Measurements from ENCODE around the gene ERBB3.
"Not testable (repeated sequence)": the region's sequence is repeated elsewhere in the genome, so short reads cannot be mapped to it uniquely, and the experiment has no call there.

ERBB3 gene

DNA sequence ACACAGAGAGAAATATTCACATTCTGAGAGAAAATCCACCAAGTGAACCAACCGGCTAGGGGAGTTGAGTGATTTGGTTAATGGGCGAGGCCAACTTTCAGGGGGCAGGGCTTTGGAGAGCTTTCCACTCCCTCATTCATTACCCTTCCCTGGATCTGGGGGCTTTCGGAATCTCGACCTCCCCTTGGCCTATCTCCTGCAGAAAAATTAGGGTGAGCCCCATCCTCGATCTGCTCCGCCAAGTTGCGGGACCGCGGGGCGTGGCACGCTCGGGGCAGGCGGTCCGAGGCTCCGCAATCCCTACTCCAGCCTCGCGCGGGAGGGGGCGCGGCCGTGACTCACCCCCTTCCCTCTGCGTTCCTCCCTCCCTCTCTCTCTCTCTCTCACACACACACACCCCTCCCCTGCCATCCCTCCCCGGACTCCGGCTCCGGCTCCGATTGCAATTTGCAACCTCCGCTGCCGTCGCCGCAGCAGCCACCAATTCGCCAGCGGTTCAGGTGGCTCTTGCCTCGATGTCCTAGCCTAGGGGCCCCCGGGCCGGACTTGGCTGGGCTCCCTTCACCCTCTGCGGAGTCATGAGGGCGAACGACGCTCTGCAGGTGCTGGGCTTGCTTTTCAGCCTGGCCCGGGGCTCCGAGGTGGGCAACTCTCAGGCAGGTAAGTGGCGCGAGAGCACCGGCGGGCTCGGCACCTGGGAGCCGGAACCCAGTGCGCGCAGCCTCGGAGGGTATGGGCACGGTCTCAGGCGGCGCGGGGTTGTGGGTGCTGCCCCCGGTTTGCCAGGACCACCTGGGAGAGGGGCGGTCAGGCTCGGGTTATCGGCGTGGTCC lies at the start of gene ERBB3:
ERBB3 (plus strand) TSS at position 443 of the 833 bp plus-strand sequence; CDS start at position 579, 136 bp downstream.
- DNase-seq = peak; percentile 24

DNA sequence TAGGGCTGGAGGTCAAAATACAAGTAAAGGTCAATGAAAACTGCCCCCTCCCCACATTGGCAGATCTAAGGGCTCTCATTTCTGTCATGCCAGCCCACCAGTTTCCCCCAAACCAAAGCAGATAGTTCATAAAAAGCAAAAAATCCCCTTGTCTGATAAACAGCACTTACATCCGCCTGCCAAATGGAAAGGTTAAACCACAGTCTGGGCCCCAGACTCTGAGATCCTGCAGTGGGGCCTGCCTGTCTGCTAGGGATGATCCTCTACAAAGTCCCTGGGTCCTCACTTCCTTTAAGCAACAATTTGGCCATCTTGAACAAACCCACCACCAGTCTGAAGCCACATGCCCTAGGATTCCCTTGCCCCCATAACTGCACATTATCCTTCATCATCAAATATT lies 48.0 kb upstream of the ERBB3 start:
- no peak for DNase-seq

DNA sequence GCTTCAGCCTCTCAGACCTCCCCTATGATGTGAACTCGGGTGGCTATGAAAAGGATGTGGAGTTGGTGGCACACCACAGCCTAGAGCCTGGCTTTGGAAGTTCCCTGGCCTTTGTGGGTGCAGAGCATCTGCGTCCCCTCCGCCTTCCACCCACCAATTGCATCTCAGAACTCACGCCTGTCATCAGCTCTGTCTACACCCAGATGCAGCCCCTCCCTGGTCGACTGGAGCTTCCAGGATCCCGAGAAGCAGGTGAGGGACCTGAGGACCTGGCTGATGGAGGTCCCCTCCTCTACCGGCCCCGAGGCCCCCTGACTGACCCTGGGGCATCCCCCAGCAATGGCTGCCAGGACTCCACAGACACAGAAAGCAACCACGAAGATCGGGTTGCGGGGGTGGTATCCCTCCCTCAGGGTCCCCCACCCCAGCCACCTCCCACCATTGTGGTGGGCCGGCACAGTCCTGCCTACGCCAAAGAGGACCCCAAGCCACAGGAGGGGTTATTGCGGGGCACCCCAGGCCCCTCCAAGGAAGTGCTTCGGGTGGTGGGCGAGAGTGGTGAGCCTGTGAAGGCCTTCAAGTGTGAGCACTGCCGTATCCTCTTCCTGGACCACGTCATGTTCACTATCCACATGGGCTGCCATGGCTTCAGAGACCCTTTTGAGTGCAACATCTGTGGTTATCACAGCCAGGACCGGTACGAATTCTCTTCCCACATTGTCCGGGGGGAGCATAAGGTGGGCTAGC lies 45.2 kb upstream of the ERBB3 start:
- no peak for DNase-seq

DNA sequence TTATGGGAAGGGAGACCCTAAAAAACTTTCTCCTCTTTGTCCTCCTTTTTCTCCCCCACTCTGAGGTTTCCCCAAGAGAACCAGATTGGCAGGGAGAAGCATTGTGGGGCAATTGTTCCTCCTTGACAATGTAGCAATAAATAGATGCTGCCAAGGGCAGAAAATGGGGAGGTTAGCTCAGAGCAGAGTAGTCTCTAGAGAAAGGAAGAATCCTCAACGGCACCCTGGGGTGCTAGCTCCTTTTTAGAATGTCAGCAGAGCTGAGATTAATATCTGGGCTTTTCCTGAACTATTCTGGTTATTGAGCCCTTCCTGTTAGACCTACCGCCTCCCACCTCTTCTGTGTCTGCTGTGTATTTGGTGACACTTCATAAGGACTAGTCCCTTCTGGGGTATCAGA lies 42.8 kb upstream of the ERBB3 start:
- no peak for DNase-seq

DNA sequence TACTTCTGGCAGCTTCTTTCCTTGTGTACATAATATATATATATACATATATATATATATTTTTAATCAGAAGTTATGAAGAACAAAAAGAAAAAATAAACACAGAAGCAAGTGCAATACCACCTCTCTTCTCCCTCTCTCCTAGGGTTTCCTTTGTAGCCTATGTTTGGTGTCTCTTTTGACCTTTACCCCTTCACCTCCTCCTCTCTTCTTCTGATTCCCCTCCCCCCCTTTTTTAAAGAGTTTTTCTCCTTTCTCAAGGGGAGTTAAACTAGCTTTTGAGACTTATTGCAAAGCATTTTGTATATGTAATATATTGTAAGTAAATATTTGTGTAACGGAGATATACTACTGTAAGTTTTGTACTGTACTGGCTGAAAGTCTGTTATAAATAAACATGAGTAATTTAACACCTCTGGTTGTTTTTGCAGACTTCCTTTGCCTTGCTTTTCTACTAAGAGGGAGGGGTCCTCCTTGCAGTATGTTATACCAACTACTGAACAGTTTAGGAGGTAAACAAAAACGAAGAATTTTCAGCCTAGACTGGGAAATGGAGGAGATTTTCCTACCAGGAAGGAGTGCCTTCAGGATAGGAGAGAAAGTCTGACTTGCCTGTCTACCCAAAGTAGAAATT lies 41.8 kb upstream of the ERBB3 start:
- no peak for DNase-seq

DNA sequence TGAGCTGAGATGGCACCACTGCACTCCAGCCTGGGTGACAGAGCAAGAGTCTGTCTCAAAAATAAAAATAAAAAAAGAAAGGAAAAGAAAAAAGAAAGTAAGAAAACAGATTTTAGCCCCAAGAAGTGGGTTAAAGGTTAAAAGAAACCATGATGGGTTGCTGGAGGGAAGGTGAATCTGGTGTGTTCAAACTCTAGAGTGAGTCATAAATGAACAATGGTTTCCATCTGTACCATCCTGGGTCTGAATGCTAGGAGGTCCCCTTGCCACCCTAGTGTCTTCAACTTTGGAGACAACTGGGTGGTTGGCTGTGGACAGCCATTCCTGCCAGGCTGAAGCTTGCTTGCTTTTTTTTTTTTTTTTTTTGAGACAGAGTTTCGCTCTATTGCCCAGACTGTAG lies 39.8 kb upstream of the ERBB3 start:
- no peak for DNase-seq

DNA sequence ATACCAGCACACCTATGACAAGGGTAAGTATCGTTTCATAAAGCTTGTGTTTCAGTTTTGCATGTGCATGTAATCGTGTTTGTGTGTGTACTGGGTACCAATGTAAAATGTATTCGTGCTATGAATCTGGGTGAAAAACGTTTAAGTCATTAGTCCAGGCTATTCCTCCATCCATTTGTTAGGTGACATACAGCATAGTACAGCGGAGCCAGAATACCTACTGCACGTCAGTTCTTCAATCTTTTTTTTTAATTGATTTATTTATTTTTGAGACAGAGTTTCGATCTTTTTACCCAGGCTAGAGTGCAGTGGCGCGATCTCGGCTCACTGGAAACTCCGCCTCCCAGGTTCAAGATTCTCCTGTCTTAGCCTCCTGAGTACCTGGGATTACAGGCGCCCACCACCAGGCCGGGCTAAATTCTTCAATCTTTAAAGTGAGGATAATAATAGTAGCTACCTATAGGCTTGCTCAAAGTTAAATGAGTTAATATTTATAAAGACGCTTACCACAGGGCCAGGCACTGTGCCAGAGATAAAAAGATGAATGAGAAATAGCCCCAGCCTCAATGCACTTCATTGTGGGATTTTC lies 38.9 kb upstream of the ERBB3 start:
- DNase-seq = no peak

DNA sequence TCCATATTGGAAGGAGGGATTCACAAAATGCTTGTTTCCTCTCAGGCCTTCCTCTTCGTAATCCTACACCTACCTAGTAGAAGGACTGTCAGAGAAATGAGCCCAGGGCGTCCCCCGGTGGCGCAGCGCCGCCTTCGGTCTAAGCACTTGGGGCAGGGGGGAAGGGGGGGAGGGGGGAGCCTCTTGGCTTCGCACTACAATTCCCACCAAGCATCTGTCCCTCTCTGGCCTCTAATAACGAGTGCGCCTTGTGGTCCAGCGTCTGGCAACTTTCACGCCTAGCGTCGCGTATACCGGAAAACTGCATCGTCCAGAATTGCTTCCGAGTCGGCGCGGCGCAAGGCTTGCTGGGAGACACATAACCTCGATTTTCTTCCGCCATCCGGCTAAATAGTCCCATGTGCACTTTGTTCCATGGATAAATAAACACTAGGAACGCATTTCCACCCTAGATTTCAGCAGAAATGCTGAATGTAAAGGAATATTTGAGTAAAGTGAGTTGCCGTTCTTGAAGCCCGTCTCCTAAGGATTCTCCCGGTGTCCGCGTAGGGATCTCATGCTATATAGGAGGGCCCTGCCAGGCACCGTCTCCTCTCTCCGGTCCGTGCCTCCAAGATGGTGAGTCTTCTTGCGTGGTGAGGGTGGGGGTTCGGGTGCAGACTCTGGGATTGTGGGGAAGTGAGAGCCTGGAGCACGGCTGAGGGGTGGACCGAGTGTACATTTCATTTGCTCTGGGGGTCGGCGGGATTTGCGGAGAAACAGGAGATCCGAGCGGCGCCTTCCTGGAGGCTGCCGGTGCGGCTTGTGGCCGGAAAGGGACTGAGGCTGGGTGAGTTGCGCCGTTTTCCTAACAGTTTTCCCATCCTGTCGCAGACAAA lies 38.2 kb upstream of the ERBB3 start, which contains the start of gene RPS26:
RPS26 (plus strand) TSS at position 367 of the 878 bp plus-strand sequence; CDS start at position 616, 249 bp downstream.
- DNase-seq = peak; percentile 98

DNA sequence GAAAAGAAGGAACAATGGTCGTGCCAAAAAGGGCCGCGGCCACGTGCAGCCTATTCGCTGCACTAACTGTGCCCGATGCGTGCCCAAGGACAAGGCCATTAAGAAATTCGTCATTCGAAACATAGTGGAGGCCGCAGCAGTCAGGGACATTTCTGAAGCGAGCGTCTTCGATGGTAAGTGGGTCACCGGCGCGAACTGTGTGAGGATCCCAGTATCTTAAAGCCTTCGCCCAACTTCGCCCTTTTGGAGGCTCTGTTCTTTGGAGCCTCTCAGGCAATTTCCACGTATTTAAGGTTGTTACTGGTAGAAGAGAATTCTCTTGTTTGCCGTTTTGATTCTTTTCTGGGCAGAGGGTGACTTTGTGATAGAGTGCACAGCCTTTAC lies 37.5 kb upstream of the ERBB3 start:
- DNase-seq = not testable (repeated sequence)

DNA sequence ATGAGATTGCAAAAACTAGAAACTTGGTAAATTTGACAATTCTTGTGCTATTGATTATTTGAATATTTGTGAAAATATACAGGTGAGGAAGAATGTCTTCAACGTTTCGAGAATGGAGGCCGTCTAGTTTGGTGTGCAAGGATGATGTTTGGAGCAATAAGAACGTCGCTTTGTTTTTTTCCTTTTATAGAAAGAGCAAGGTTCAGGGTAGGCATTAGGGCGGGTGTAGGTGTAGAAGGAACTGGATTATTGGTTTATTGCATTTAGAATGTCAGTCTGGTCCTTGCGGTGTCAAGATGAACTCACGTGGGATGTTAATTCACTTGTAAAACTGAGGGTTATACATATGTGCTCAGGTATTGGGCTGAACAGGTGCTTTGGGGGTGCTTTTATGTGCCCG lies 37.1 kb upstream of the ERBB3 start:
- no peak for DNase-seq

DNA sequence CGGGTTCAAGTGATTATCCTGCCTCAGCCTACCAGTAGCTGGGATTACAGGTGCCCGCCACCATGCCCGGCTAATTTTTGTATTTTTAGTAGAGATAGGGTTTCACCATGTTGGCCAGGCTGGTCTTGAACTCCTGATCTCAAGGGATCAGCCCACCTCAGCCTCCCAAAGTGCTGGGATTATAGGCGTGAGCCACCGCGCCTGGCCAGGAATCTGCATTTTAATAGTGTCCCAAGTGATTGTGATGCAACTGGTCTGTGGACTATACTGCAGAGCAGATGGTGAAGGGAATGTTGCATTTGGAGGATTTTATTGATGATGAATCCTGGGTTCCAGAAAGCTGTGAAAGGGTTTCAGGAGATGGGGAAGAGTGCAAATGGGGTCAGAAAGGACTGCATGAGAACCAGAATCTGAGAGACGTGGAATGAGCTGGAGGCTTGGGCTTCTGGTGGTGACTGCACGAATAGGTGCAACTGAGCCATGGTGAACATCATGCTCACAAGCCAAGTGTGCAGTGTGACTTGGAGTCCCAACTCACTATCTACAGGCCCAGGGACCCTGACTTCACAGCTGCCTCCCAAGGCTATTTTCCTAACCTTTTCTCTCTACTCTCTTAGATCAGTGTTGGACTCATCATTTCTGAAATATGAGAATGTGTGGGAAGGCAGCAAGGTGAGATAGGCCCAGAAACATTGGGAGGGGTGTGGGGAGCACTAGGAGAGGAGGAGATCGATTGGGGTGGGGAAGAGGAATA lies 33.8 kb upstream of the ERBB3 start:
- no peak for DNase-seq

DNA sequence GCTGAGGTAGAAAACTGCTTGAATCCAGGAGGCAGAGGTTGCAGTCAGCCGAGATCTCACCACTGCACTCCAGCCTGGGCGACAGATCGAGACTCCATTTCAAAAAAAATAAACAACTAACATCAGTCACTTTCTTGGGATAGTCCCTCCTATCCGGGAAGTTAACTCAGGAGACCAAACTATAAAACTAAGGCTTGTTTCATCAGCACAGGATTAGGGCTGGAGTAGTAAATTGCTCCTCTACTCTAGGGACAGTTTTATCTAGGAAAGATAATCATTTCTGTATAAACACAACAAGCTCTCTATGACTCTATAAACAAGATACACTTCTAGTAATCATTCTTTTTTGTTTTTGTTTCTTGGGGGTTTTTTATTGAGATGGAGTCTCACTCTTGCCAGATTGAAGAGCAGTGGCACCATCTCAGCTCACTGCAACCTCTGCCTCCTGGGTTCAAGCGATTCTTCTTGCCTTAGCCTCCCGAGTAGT lies 26.5 kb upstream of the ERBB3 start:
- DNase-seq = no peak

DNA sequence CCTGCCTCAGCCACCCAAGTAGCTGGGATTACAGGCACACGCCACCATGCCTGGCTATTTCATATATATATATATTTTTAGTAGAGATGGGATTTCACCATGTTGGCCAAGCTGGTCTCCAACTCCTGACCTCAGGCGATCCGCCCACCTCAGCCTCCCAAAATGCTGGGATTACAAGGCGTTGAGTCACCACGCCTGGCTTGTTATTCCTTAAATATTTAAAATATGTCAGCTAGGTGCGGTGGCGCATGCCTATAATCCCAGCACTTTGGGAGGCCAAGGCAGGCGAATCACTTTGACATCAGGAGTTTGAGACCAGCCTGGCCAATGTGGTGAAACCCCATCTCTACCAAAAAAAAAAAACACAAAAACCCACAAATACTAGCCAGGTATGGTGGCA lies 20.0 kb upstream of the ERBB3 start:
- DNase-seq = not testable (repeated sequence)

DNA sequence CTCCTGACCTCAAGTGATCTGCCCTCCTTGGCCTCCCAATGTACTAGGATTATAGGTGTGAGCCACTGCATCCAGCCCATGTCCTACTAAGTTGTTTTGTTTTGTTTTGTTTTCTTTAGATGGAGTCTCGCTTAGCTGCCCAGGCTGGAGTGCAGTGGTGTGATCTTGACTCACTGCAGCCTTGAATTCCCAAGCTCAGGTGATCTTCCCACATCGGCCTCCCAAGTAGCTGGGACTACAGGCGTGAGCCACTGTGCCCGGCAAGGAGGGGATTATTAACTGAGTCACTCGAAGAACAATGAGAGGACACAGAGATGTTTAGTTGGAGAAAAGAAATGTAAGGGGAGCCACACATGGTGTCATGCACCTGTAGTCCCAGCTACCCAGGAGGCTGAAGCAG lies 18.0 kb upstream of the ERBB3 start:
- no peak for DNase-seq

DNA sequence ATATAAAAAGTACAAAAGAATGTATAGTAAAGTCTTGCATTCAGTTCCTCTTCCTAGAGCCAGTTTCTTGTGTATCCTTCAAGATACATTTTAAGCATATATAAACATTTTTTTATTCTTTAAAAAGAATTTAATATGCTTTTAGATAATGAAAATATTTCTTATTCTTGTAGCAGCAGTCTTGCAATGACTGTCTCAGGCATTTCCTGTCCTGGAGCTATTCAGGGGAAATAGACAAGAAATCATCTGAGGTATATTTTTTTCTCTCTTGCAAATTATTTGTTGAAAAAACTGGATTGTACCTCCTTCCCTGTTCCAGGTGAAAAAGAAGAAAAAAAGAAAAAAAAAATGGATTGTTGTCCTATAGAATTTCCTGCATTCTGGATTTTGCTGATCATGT lies 17.0 kb upstream of the ERBB3 start:
- no peak for DNase-seq

DNA sequence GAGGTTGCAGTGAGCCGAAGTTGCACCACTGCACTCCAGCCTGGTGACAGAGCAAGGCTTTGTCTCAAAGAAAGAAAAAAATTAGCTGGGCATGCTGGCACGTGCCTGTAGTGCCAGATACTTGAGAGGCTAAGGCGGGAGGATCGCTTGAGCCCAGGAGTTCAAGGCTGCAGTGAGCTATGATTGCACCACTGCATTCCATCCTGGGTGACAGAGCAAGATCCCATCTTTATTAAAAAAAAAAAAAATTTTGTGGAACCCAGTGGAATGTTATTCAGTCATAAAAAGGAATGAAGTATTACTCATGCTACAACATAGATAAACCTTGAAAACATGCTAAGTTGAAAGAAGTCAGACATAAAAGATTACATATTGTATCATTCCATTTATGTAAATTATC lies 8.3 kb upstream of the ERBB3 start:
- DNase-seq = no peak

DNA sequence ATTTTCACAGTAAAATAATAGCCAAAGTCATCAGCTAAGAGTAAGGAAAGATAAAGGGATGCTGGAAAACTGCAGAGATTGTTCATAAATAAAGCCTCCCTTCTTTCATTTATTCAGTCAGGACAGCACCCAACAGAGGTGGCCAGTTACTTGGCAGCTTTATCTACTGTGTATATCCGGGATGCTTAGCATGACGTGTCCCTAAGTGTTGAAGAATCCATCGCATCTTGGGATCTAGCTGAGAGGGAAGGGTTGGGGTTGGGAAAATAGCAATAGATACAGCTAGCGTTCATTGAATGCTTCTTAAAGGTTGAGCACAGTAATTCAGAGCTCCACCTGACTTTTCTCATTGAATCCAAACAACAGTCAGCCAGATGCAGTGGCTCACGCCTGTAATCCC lies 5.6 kb upstream of the ERBB3 start:
- no peak for DNase-seq

DNA sequence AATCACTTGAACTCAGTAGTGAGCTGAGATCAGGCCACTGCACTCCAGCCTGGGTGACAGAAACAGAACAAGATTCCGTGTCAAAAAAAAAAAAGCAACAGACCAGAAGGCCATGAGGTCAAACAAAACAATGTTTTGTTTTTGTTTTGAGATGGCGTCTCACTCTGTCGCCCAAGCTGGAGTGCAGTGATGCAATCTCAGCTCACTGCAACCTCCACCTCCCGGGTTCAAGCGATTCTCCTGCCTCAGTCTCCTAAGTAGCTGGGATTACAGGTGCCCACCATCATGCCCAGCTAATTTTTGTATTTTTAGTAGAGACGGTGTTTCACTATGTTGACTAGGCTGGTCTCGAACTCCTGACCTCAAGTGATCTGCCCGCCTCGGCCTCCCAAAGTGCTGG lies 2.0 kb upstream of the ERBB3 start:
- DNase-seq = not testable (repeated sequence)

DNA sequence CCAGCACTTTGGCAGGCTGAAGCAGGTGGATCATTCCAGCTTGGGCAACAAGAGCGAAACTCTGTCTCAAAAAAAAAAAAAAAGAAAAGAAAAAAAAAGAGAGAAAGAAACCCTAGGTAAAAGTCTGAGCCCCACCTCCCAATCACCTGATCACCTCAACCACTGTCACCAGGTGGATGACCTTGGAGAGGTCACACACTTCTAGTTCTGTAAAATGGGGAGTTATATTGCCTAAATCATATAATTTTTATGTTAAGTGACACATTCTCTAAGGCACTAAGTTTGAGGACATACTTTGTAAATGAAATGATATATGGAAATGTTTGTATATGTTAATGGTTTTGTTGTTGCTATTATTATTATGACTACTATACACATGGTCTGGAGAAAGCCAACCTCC lies 1.5 kb upstream of the ERBB3 start:
- no peak for DNase-seq

DNA sequence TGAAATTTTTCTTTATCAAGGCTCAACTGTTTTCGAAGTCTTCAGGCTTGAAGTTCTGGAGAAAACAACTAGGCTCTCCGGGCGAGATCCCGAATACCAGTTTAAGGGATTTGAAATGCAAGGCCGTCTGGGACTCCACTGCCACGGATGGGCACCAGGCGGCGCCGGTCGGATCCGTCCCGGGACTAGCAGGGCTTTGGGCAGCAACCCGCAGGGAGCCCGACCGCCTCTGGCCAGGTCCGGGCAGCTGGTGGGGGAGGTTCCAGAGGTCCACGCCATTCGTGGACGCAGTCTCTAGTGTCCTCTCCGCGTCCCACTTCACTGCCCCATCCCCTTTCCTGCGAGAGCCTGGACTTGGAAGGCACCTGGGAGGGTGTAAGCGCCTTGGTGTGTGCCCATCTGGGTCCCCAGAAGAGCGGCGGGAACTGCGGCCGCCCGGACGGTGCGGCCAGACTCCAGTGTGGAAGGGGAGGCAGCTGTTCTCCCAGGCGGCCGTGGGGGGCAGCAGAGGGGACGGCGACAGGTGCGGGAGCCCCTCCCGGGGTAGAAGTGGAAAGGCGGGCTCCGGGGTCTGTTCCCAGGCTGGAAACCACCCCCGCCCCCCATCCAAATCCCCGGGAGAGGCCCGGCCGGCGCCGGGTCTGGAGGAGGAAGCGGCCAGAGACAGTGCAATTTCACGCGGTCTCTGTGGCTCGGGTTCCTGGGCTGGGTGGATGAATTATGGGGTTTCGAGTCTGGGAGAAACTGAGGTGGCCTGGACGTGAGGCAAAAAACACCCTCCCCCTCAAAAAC lies 838 bp upstream of the ERBB3 start:
- DNase-seq = peak; percentile 44

Measured in NCI-H1694 treated with DMSO at 0.1 percent for 48 hours (cell line).